GM12873 (cell line): ENCODE results near the gene NSUN2.

Experiments used
- CTCF ChIP-seq: IDR thresholded peaks from 2 replicates; pipeline ENCODE4 v1.5.1; 2012; ENCODE audit warnings: low read depth, mild to moderate bottlenecking, moderate library complexity, low read length, control low read depth; ENCODE audit not compliant: insufficient read depth; ENCODE audit errors: missing control alignments

Gene NSUN2

GRCh38 chr5:6674886-6675285, 42.0 kb upstream of the NSUN2 start:
- TF ChIP-seq CTCF, result no peak

- no peak for TF ChIP-seq CTCF
Measured at GRCh38 chr5:6674421-6674820, 41.6 kb upstream of the NSUN2 start.

- TF ChIP-seq CTCF, result no peak
Measured at GRCh38 chr5:6673963-6674362, 41.1 kb upstream of the NSUN2 start.

GRCh38 chr5:6673031-6673430, 40.2 kb upstream of the NSUN2 start:
- no peak for TF ChIP-seq CTCF

- no peak for TF ChIP-seq CTCF
Measured at GRCh38 chr5:6667648-6668047, 34.8 kb upstream of the NSUN2 start.

GRCh38 chr5:6666762-6667161, 33.9 kb upstream of the NSUN2 start:
- TF ChIP-seq CTCF, result no peak

- TF ChIP-seq CTCF, result no peak
Measured at GRCh38 chr5:6660688-6661087, 27.8 kb upstream of the NSUN2 start.
